H1 (cell line): Measurements from ENCODE around the gene MYH7. TPM values are rescaled to one million over a fixed set of nuclear protein-coding genes. Genes with fewer than 3 reads are reported as not detected.
A peak's percentile ranks its signal among the peaks of the same experiment; 100 is the strongest.

Experiments used
- CTCF ChIA-PET: fragments of 300-600 bp; sonication (Branson Sonifier 250); formaldehyde crosslinking; loops from one replicate; lab custom pipeline; 2021; ENCODE audit not compliant: partially characterized antibody; lab: Charles Lee
- POLR2A ChIA-PET: fragments of 300-600 bp; sonication (Branson Sonifier 250); formaldehyde crosslinking; loops from one replicate; lab custom pipeline; 2021; ENCODE audit warnings: inconsistent platforms; ENCODE audit not compliant: partially characterized antibody; lab: Charles Lee
- DNase-seq, 2 experiments: peaks; one replicate each; pipeline versions ENCODE4 v3.0.0 to v3.0.0-alpha.2; 2010 to 2022; ENCODE audit warnings: low spot score in 2 of 2, low read depth in 1 of 2, mixed read lengths in 1 of 2
- FAIRE-seq: peaks from 2 replicates; lab custom pipeline; 2011; peaks lifted over from hg19 to GRCh38; lab: Jason Lieb, UNC
- H2AFZ ChIP-seq: 2 replicates; pipeline ENCODE4 v1.8.1; 2012; ENCODE audit warnings: low read length, inconsistent platforms
- H2AK5ac ChIP-seq: 2 replicates; pipeline ENCODE4 v1.6.1; 2013; ENCODE audit warnings: low read depth, low read length
- H2BK120ac ChIP-seq: replicated peaks from 2 replicates; pipeline ENCODE3; 2013; ENCODE audit warnings: low read depth, low read length, inconsistent platforms
- H2BK12ac ChIP-seq: 2 replicates; pipeline ENCODE4 v1.6.1; 2013; ENCODE audit warnings: low read depth, low read length
- H2BK15ac ChIP-seq: 2 replicates; pipeline ENCODE4 v1.6.1; 2013; ENCODE audit warnings: low read length
- H2BK20ac ChIP-seq: 2 replicates; pipeline ENCODE4 v1.6.1; 2013; ENCODE audit warnings: low read length
- H2BK5ac ChIP-seq: 2 replicates; pipeline ENCODE4 v1.6.1; 2013; ENCODE audit warnings: low read depth, low read length
- H3K14ac ChIP-seq: 2 replicates; pipeline ENCODE4 v1.6.1; 2013; ENCODE audit warnings: inconsistent platforms; ENCODE audit not compliant: insufficient read length
- H3K18ac ChIP-seq: 2 replicates; pipeline ENCODE4 v1.6.1; 2013; ENCODE audit warnings: low read length; ENCODE audit errors: extremely low read depth
- H3K23ac ChIP-seq: 2 replicates; pipeline ENCODE4 v1.6.1; 2013; ENCODE audit warnings: inconsistent platforms; ENCODE audit not compliant: insufficient read length
- H3K23me2 ChIP-seq: 2 replicates; pipeline ENCODE4 v1.6.1; 2013; ENCODE audit warnings: low read depth, low read length
- H3K27ac ChIP-seq: 2 replicates; pipeline ENCODE4 v1.6.1; 2011; ENCODE audit warnings: low read depth, low read length, inconsistent platforms
- H3K27me3 ChIP-seq, 4 experiments: replicated peaks in 1 of 4; 1 replicate in 1 of 4; 2 replicates in 3 of 4; pipeline versions ENCODE4 v1.6.1 to v1.8.1; 2011 to 2013; ENCODE audit warnings: low read length in 3 of 4, mild to moderate bottlenecking in 3 of 4, inconsistent platforms in 2 of 4, mixed read lengths in 2 of 4, moderate library complexity in 1 of 4; ENCODE audit not compliant: control insufficient read depth in 3 of 4, insufficient read depth in 3 of 4; ENCODE audit errors: extremely low read depth in 1 of 4
- H3K36me3 ChIP-seq, 4 experiments: 2 replicates each; pipeline versions ENCODE4 v1.6.1 to v1.8.1; 2011 to 2013; ENCODE audit warnings: mild to moderate bottlenecking in 4 of 4, low read length in 3 of 4, moderate library complexity in 2 of 4, control low read depth in 1 of 4, inconsistent platforms in 1 of 4; ENCODE audit not compliant: insufficient read depth in 4 of 4, control insufficient read depth in 2 of 4
- H3K4ac ChIP-seq: replicated peaks from 2 replicates; pipeline ENCODE3; 2013; ENCODE audit warnings: low read length, low read depth, mixed read lengths, inconsistent platforms; ENCODE audit not compliant: insufficient read length
- H3K4me1 ChIP-seq, 4 experiments: replicated peaks in 1 of 4; 1 replicate in 1 of 4; 2 replicates in 3 of 4; pipeline versions ENCODE4 v1.6.1 to v1.8.1; 2011 to 2013; ENCODE audit warnings: low read length in 3 of 4, inconsistent platforms in 2 of 4, mixed read lengths in 1 of 4; ENCODE audit not compliant: insufficient read depth in 4 of 4, control insufficient read depth in 3 of 4
- H3K4me2 ChIP-seq, 2 experiments: 2 replicates each; pipeline versions ENCODE4 v1.6.1 to v1.8.1; 2011 to 2013; ENCODE audit warnings: low read depth in 2 of 2, low read length in 2 of 2, control low read depth in 1 of 2, inconsistent platforms in 1 of 2, mild to moderate bottlenecking in 1 of 2; ENCODE audit not compliant: insufficient read depth in 1 of 2
- H3K4me3 ChIP-seq, 4 experiments: fragments of 200-600, 300-600 bp in 1 of 4; sonication (generic), shearing (Covaris generic), sonication (Bioruptor Twin) in 1 of 4; 2 replicates each; pipeline versions ENCODE4 v1.5.1 to v1.8.1; 2011 to 2016; ENCODE audit warnings: low read length in 4 of 4, low read depth in 3 of 4, control low read depth in 2 of 4, inconsistent platforms in 2 of 4, mild to moderate bottlenecking in 2 of 4, mixed read lengths in 1 of 4, moderate library complexity in 1 of 4; ENCODE audit not compliant: insufficient read depth in 2 of 4; ENCODE audit errors: extremely low read depth in 1 of 4
- H3K56ac ChIP-seq: replicated peaks from 2 replicates; pipeline ENCODE3; 2013; ENCODE audit warnings: low read depth, mild to moderate bottlenecking, mixed read lengths, low read length, inconsistent platforms; ENCODE audit not compliant: insufficient read length
- H3K79me1 ChIP-seq: 2 replicates; pipeline ENCODE4 v1.6.1; 2013; ENCODE audit warnings: low read depth, low read length, control low read depth
- H3K79me2 ChIP-seq, 2 experiments: 2 replicates each; pipeline versions ENCODE4 v1.6.1 to v1.8.1; 2012 to 2013; ENCODE audit warnings: low read length in 2 of 2, mild to moderate bottlenecking in 2 of 2, inconsistent platforms in 1 of 2; ENCODE audit not compliant: insufficient read depth in 2 of 2, control insufficient read depth in 1 of 2
- H3K9ac ChIP-seq, 4 experiments: replicated peaks in 1 of 4; 1 replicate in 1 of 4; 2 replicates in 3 of 4; pipeline versions ENCODE4 v1.6.1 to v1.8.1; 2011 to 2013; ENCODE audit warnings: low read depth in 3 of 4, low read length in 3 of 4, control low read depth in 2 of 4, mild to moderate bottlenecking in 2 of 4, moderate library complexity in 2 of 4, inconsistent platforms in 1 of 4; ENCODE audit errors: extremely low read depth in 1 of 4
- H3K9me3 ChIP-seq, 2 experiments: 2 replicates each; pipeline versions ENCODE4 v1.6.1 to v1.8.1; 2012 to 2013; ENCODE audit warnings: mild to moderate bottlenecking in 2 of 2, moderate library complexity in 2 of 2, control low read depth in 1 of 2, inconsistent platforms in 1 of 2, low read depth in 1 of 2, low read length in 1 of 2, mixed read lengths in 1 of 2; ENCODE audit not compliant: insufficient read depth in 2 of 2
- H4K20me1 ChIP-seq, 2 experiments: replicated peaks in 1 of 2; 2 replicates each; pipeline versions ENCODE3 to v1.8.1; 2011 to 2013; ENCODE audit warnings: inconsistent platforms in 2 of 2, low read length in 2 of 2, mild to moderate bottlenecking in 1 of 2; ENCODE audit not compliant: insufficient read depth in 2 of 2, control insufficient read depth in 1 of 2
- H4K5ac ChIP-seq: 2 replicates; pipeline ENCODE4 v1.6.1; 2013; ENCODE audit warnings: low read length, low read depth, mixed read lengths, inconsistent platforms; ENCODE audit not compliant: insufficient read length
- H4K8ac ChIP-seq: 2 replicates; pipeline ENCODE4 v1.8.0; 2013; ENCODE audit warnings: mild to moderate bottlenecking, moderate library complexity, low read length, inconsistent platforms; ENCODE audit not compliant: insufficient read depth; ENCODE audit errors: extremely low read depth
- H4K91ac ChIP-seq: replicated peaks from 2 replicates; pipeline ENCODE3; 2013; ENCODE audit warnings: low read length, mixed read lengths, inconsistent platforms; ENCODE audit not compliant: insufficient read length
- CHD2 ChIP-seq: IDR thresholded peaks from 2 replicates; pipeline ENCODE4 v1.6.1; 2012; ENCODE audit warnings: low read length, improper control_type of control experiment
- CTBP2 ChIP-seq: IDR thresholded peaks from 2 replicates; pipeline ENCODE4 v1.7.0; 2011; ENCODE audit warnings: borderline replicate concordance, mild to moderate bottlenecking, moderate library complexity, mixed read lengths, low read length; ENCODE audit not compliant: insufficient read depth, insufficient read length
- EGR1 ChIP-seq: IDR thresholded peaks from 2 replicates; pipeline ENCODE4 v1.6.1; 2011; ENCODE audit warnings: low read depth, low read length, borderline replicate concordance
- KDM4A ChIP-seq: IDR thresholded peaks from one replicate; pipeline ENCODE4 v1.7.1; 2012; ENCODE audit warnings: low read depth, mild to moderate bottlenecking, moderate library complexity, low read length, inconsistent platforms; ENCODE audit not compliant: severe bottlenecking
- TAF7 ChIP-seq: optimal IDR thresholded peaks from 2 replicates; pipeline ENCODE3; 2011; ENCODE audit warnings: low read depth, mild to moderate bottlenecking, inconsistent platforms, low read length, moderate library complexity, borderline replicate concordance
- TEAD4 ChIP-seq: IDR thresholded peaks from 2 replicates; pipeline ENCODE4 v1.6.1; 2012; ENCODE audit warnings: low read depth, low read length, inconsistent platforms, mixed read lengths
- ZNF274 ChIP-seq: IDR thresholded peaks from 2 replicates; pipeline ENCODE4 v1.7.0; 2012; ENCODE audit warnings: low read length, borderline replicate concordance; ENCODE audit errors: extremely low read depth
- WGBS, 2 experiments: shearing (Covaris generic) in 1 of 2; methylation state at CpG; one replicate each; pipeline versions ENCODE4 v1.1.6 to v1.1.7; 2013 to 2015; ENCODE audit warnings: low lambda C conversion rate in 2 of 2, mixed read lengths in 2 of 2, inconsistent platforms in 1 of 2, low coverage in 1 of 2, missing lambda C conversion rate in 1 of 2; ENCODE audit not compliant: insufficient replicate concordance in 2 of 2, insufficient coverage in 1 of 2, insufficient read length in 1 of 2; ENCODE audit errors: extremely low coverage in 1 of 2, missing lambda C conversion rate in 1 of 2; 5-methylcytosine and 5-hydroxymethylcytosine counted together
- polyA plus RNA-seq, 7 experiments: library from polyadenylated mRNA; depleted of rRNA in 3 of 7; stranded (reverse) in 5 of 7; unstranded in 2 of 7; fragments of >200 nt in 5 of 7; fragments of 200-250 nt in 2 of 7; gene quantifications; 1 replicate in 5 of 7; 2 replicates in 1 of 7; 4 replicates in 1 of 7; pipeline versions ENCODE4 v1.2.1 to v1.2.3, GENCODE V29; 2011 to 2013; ENCODE audit warnings: missing spikeins in 2 of 7, mixed read lengths in 2 of 7
- total RNA-seq: library from RNA; stranded (reverse); fragmentation: NEBNext Ultra II Directional; extraction: Animal tissue kit (Norgen Biotek cat#: 25700); gene quantifications from 2 replicates; pipeline ENCODE4 v1.2.1, GENCODE V29; 2021
- TF ChIP-seq, protein P1 (sequence below): IDR thresholded peaks from 2 replicates; pipeline ENCODE4 v1.6.1; 2012; ENCODE audit warnings: low read length, inconsistent platforms
- TF ChIP-seq, protein P2 (sequence below): IDR thresholded peaks from 2 replicates; pipeline ENCODE4 v1.6.1; 2011; ENCODE audit warnings: low read depth, mild to moderate bottlenecking, low read length; ENCODE audit not compliant: insufficient read depth

Gene MYH7
- total and polyA plus RNA-seq, 2 of the 8 experiments (the other 6 are each of a cell fraction or from before 2014, with no cell fraction given): not detected

DNA sequence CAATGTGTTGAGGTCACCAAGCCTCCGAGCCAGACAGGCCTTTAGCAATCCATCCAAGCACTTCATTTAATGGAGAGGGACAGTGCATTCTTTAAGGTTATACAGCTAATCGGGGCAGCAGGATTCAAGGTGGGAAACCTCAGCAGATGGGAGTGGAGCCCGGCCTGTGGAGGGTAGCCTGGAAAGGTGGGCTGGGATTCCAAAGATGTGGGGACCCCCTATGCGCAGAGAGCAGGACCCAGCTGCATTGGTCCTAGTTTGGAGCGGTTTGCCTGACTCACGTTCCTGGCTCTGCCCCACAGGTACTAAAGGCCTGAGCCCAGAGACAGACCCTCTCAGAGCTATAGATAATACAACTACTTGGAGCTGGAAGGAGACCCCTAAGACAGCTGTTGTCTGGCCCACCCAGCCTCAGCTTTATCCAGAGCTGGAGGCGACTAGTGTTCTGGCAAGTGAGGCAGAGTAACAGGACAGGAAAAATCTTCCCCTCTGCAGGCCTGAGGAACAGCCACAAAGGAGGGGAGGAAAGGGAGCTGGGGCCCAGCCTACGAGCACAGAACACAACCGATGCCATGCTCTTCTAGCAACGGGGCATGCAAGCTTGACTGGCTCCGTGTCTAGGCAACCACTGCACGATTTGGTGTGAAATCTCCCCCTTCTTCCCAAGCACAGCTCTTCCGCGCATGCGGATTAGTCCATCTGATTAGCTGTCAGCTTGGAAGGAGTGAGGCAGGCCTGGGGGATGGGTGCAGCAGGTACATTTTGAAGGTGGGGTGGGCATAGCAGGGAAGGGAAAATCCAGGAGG lies 1.1 kb upstream of the MYH7 start:
- no peak overlapping the region for H4K91ac ChIP-seq
- peaks cover 0 to 6% (median 2%) of the 10 kb centered on the region in 4 experiments; a peak in 2 of 7 replicates for H3K4me1 ChIP-seq
- H2BK20ac ChIP-seq: no peak overlapping the region
- H3K14ac ChIP-seq: no peak overlapping the region
- H3K27me3 ChIP-seq: peaks cover 0 to 4% (median 1%) of the 10 kb centered on the region in 4 experiments; a peak in 2 of 7 replicates
- no peak overlapping the region for H3K4me2 ChIP-seq
- H3K56ac ChIP-seq: no peak overlapping the region
- no peaks in the 10 kb centered on the region for H4K20me1 ChIP-seq
- peak overlapping the region; percentile 8; the same call in 1 of the 2 replicates for H2BK5ac ChIP-seq
- CTCF ChIA-PET: interaction anchor here (0.6 to 3.2 kb wide), 24 partner anchors 10 to 316 kb away, joined by 3 to 19 read pairs (median 4); partner anchors contain the start of gene SLC22A17
- H3K36me3 ChIP-seq: no peaks in the 10 kb centered on the region
- no peaks in the 10 kb centered on the region for H3K23me2 ChIP-seq
- H3K9ac ChIP-seq: no peak overlapping the region
- H3K27ac ChIP-seq: no peak overlapping the region
- H2BK120ac ChIP-seq: no peak overlapping the region
- H3K9me3 ChIP-seq: no peaks in the 10 kb centered on the region
- no peak overlapping the region for H2AFZ ChIP-seq
- POLR2A ChIA-PET: interaction anchor here (0.9 to 1.3 kb wide), 4 partner anchors 14 to 115 kb away, joined by 3 to 4 read pairs (median 3); partner anchors contain the start of gene PABPN1
- FAIRE-seq: no peak
- no peak overlapping the region for H4K5ac ChIP-seq
- H3K23ac ChIP-seq: no peak overlapping the region
- H3K79me2 ChIP-seq: no peaks in the 10 kb centered on the region
- no peak overlapping the region for H3K4me3 ChIP-seq
- H2BK12ac ChIP-seq: no peak overlapping the region
- H4K8ac ChIP-seq: no peak overlapping the region
- H2AK5ac ChIP-seq: no peak overlapping the region
- WGBS, 2 experiments: 86% methylated on average over 15 of the region's 15 CpGs; no CpG with 5 or more reads in 1 of the 2 experiments
- no peaks in the 10 kb centered on the region for H3K79me1 ChIP-seq
- no peak overlapping the region for H3K18ac ChIP-seq
- DNase-seq: no peak
- no peak overlapping the region for H2BK15ac ChIP-seq
- no peak overlapping the region for H3K4ac ChIP-seq
- no peak for TF ChIP-seq ZNF274
- TF ChIP-seq, protein P1, sequence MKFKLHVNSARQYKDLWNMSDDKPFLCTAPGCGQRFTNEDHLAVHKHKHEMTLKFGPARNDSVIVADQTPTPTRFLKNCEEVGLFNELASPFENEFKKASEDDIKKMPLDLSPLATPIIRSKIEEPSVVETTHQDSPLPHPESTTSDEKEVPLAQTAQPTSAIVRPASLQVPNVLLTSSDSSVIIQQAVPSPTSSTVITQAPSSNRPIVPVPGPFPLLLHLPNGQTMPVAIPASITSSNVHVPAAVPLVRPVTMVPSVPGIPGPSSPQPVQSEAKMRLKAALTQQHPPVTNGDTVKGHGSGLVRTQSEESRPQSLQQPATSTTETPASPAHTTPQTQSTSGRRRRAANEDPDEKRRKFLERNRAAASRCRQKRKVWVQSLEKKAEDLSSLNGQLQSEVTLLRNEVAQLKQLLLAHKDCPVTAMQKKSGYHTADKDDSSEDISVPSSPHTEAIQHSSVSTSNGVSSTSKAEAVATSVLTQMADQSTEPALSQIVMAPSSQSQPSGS: no peak
- TF ChIP-seq EGR1: no peak
- TF ChIP-seq, protein P2, sequence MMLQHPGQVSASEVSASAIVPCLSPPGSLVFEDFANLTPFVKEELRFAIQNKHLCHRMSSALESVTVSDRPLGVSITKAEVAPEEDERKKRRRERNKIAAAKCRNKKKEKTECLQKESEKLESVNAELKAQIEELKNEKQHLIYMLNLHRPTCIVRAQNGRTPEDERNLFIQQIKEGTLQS: no peak
- no peak for TF ChIP-seq TEAD4
- TF ChIP-seq TAF7: no peak
- TF ChIP-seq CTBP2: no peak
- TF ChIP-seq CHD2: no peak
- TF ChIP-seq KDM4A: no peak
